Astrocyte of the cerebellum (primary cell): ENCODE results near the gene PNMA1.

Experiments used
- DNase-seq: peaks from one replicate; pipeline ENCODE4 v3.0.0-alpha.2; 2011; ENCODE audit warnings: low read depth
- H3K4me3 ChIP-seq: 2 replicates; pipeline ENCODE4 v1.5.1; 2011; ENCODE audit warnings: mild to moderate bottlenecking, low read depth, low read length, moderate library complexity
- in situ Hi-C: cut with HindIII; loops from 2 replicates; pipeline ENCODE4 v1.10.0; 2017; ENCODE audit warnings: low sequenced_read_pairs
- TF ChIP-seq, protein P1 (sequence below): IDR thresholded peaks from 2 replicates; pipeline ENCODE4 v1.5.1; 2012; ENCODE audit warnings: low read length, low read depth, moderate library complexity, mild to moderate bottlenecking; ENCODE audit errors: missing control alignments

Gene PNMA1

GRCh38 chr14:73686901-73687300 is 27.3 kb downstream of the PNMA1 start:
- no peak for DNase-seq
- in situ Hi-C loops, result no loop called here
- TF ChIP-seq, protein P1, sequence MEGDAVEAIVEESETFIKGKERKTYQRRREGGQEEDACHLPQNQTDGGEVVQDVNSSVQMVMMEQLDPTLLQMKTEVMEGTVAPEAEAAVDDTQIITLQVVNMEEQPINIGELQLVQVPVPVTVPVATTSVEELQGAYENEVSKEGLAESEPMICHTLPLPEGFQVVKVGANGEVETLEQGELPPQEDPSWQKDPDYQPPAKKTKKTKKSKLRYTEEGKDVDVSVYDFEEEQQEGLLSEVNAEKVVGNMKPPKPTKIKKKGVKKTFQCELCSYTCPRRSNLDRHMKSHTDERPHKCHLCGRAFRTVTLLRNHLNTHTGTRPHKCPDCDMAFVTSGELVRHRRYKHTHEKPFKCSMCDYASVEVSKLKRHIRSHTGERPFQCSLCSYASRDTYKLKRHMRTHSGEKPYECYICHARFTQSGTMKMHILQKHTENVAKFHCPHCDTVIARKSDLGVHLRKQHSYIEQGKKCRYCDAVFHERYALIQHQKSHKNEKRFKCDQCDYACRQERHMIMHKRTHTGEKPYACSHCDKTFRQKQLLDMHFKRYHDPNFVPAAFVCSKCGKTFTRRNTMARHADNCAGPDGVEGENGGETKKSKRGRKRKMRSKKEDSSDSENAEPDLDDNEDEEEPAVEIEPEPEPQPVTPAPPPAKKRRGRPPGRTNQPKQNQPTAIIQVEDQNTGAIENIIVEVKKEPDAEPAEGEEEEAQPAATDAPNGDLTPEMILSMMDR, result no peak
- no peak overlapping the region for H3K4me3 ChIP-seq

GRCh38 chr14:73685328-73685727 is 28.9 kb downstream of the PNMA1 start:
- no peak overlapping the region for H3K4me3 ChIP-seq
- no peak for DNase-seq
- in situ Hi-C loops, result no loop called here
- TF ChIP-seq, protein P1, result no peak

DNA sequence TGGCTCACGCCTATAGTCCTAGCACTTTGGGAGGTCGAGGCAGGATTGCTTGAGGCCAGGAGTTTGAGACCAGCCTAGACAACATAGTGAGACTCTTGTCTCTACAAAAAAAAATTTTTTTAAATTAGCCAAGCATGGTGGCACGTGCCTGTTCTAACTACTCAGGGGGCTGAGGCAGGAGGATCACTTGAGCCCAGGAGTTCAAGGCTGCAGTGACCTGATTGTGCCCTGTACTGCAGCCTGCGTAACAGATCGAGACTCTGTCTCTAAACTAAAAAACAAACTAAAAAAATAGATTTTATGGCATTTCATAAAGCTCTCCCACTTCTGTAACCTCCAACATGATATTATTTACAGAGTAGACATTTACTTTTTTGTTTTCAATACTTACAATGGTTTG is 29.6 kb downstream of the PNMA1 start:
- TF ChIP-seq, protein P1, result no peak
- no peak for DNase-seq
- in situ Hi-C loops, result no loop called here

GRCh38 chr14:73680821-73681220 is 33.4 kb downstream of the PNMA1 start:
- in situ Hi-C loops, result no loop called here
- no peak overlapping the region for H3K4me3 ChIP-seq
- DNase-seq, result no peak
- TF ChIP-seq, protein P1, result no peak

More for the DNA sequence above, 29.6 kb downstream of the PNMA1 start:
- H3K4me3 ChIP-seq, result no peak overlapping the region

GRCh38 chr14:73678698-73679097 is 35.5 kb downstream of the PNMA1 start:
- TF ChIP-seq, protein P1, result no peak
- no peak overlapping the region for H3K4me3 ChIP-seq
- DNase-seq, result no peak
- in situ Hi-C loops, result no loop called here

GRCh38 chr14:73674986-73675385 is 39.2 kb downstream of the PNMA1 start:
- no peak overlapping the region for H3K4me3 ChIP-seq
- no peak for DNase-seq
- TF ChIP-seq, protein P1, result no peak
- in situ Hi-C loops, result loop anchor here (5.0 kb wide), 1 partner anchor 108 kb away; the partner anchor contains the start of gene ACOT2

DNA sequence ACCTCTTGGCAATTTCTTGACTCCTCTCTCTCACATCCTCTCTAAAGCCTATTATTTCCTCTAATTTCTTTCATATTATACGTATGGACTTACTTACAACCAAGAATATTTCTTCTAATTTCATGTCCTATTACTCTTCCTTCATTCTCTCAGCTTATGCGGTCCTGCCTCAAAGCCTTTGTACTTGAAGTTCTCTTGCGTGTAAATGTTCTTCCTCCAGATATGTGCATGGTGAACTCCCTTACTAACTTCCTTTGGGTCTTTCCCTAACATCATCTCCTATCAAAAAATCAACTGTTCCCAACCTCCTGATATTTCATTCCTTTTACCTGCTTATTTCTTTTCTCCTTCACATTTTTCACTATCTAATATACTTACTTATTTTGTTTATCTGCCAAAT is 46.3 kb downstream of the PNMA1 start:
- in situ Hi-C loops, result no loop called here
- TF ChIP-seq, protein P1, result no peak
- no peak for DNase-seq
- H3K4me3 ChIP-seq, result no peak overlapping the region
